Testis (tissue), 3 donors: ENCODE measurements around the gene EXOG. TPM values are rescaled to one million over a fixed set of nuclear protein-coding genes. Genes with fewer than 3 reads are reported as not detected.

Experiments
- DNase-seq: peaks from one replicate; pipeline ENCODE4 v3.0.0-alpha.2; 2019
- H3K27ac ChIP-seq, 2 donors: fragments of 200-600 bp; sonication (generic); one replicate each; pipeline ENCODE4 v1.5.1; 2019
- H3K27me3 ChIP-seq: fragments of 200-600 bp; sonication (generic); one replicate; pipeline ENCODE4 v1.5.1; 2019
- H3K36me3 ChIP-seq: fragments of 200-600 bp; sonication (generic); one replicate; pipeline ENCODE4 v1.5.1; 2017; ENCODE audit warnings: low read depth; ENCODE audit errors: missing control alignments
- H3K4me1 ChIP-seq: fragments of 200-600 bp; sonication (generic); one replicate; pipeline ENCODE4 v1.5.1; 2019
- H3K4me3 ChIP-seq, 2 donors: fragments of 200-600 bp; sonication (generic); one replicate each; pipeline ENCODE4 v1.5.1; 2017 to 2019
- H3K9me3 ChIP-seq: fragments of 200-600 bp; sonication (generic); one replicate; pipeline ENCODE4 v1.5.1; 2017
- CTCF ChIP-seq, 3 experiments: fragments of 450-650 bp in 2 of 3; fragments of 200-600 bp in 1 of 3; sonication (generic) in 1 of 3; IDR thresholded peaks; one replicate each; pipeline ENCODE4 v1.5.1; 2016 to 2019; ENCODE audit warnings: antibody characterized with exemption in 3 of 3, mild to moderate bottlenecking in 2 of 3, moderate library complexity in 1 of 3
- POLR2A ChIP-seq: fragments of 450-650 bp; IDR thresholded peaks from one replicate; pipeline ENCODE4 v1.6.1; 2017; ENCODE audit warnings: antibody characterized with exemption, mild to moderate bottlenecking, moderate library complexity
- WGBS, 2 donors: methylation state at CpG; one replicate each; pipeline ENCODE4 v1.1.5; 2018; 5-methylcytosine and 5-hydroxymethylcytosine counted together
- intact Hi-C: fragments of 100-400 bp; cut with DNase I; formaldehyde crosslinking; loops from one replicate; pipeline ENCODE4 v1.15.1; 2023; ENCODE audit warnings: low total_unique reads
- polyA plus RNA-seq: library from polyadenylated mRNA; stranded (reverse); fragments of 350-450 nt; fragmentation: Illumina TruSeq; extraction: RNeasy Lipid Tissue Mini Kit (QIAGEN cat#74804); gene quantifications from one replicate; pipeline ENCODE4 v1.2.3, GENCODE V29; 2014; ENCODE audit warnings: low read depth, low replicate concordance; ENCODE audit not compliant: insufficient read depth
- total RNA-seq, 2 donors: library from RNA; depleted of rRNA; stranded (reverse); fragments of >200 nt; gene quantifications; one replicate each; pipeline ENCODE4 v1.2.3, GENCODE V29; 2016

Gene EXOG
- total and polyA plus RNA-seq, 3 donors from 2014 or later: 14.8 to 17.3 (median 15.7) TPM

DNA sequence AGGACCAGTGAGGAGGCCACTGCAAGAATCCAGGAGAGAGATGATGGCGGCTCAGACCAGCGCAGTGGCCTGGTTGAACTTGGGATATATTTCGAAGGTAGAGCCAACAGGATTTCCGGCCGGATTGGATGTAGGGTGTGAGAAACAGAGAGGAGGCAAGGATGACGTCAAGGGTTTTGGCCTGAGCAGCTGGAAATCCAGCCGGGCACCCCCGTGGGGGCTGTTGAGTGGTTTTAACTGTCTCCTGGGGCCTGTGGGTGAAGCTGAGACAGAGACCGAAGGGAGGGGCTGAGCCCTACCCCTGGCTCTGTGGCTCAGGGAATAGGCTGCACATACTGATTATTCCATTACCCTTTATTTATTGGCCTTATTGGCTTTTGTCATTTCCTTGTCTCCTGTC, 45.7 kb downstream of the EXOG start:
- no peak for DNase-seq
- no peak for TF ChIP-seq CTCF (IDR thresholded peaks at IDR 0.05)
- TF ChIP-seq POLR2A: no peak
- intact Hi-C loops: no loop called here
- H3K9me3 ChIP-seq: no peaks in the 10 kb centered on the region
- no peaks in the 10 kb centered on the region for H3K27me3 ChIP-seq
- 73 to 76% methylated on average over 9 of the region's 9 CpGs for WGBS, 2 donors
- H3K36me3 ChIP-seq: no peaks in the 10 kb centered on the region
- H3K4me3 ChIP-seq: no peak overlapping the region
- no peak overlapping the region for H3K27ac ChIP-seq
- H3K4me1 ChIP-seq: peaks cover 4% of the 10 kb centered on the region

DNA sequence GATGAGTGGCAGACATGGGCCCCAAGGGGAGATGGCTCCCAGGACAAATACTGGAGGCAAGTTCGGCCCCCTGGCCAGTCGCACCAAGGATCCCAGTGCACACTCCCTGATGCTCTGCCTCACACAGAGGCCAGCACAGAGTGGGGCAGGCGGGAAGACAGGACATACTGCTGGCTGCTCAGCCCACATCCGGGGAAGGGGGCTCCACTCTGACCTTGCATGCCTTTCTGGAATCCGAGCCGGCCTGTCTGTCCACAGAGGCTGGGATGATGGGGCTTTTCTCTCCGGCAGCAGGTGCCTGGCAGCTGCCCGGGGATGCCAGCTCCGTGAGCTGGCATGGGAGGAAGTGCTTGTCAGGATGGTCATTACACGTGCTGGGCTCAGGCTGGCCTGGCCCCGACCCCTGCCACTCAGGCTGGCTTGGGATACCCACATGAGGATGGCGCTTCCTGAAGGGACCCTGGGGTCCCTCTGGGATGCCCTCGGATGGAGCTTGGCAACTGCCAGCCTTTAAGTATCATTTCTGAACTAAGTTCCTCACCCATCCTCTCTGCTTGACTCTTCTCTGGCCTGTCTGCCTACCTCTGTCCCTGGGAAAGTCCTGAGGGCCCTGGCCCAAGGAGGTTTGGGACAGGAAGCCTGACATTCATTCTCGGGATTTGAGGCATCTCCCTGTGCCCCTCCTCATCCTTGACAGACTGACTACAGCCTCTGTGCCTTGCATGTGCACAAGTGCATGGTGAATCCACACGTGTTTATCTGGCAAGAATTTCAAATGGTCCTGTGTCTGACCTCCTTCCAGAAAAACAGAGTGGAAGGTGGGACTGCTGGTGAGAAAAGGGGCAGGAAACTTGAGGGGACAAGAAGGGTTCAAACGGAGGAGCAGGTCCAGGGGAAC, 46.5 kb downstream of the EXOG start:
- Histone ChIP-seq H3K27ac (no peak overlapping the region), H3K4me1 (peaks cover 4% of the 10 kb centered on the region), H3K9me3 (no peaks in the 10 kb centered on the region), H3K36me3 (no peaks in the 10 kb centered on the region), H3K27me3 (no peaks in the 10 kb centered on the region), H3K4me3 (no peak overlapping the region)
- 62 to 63% methylated on average over 10 to 16 of the region's 16 CpGs for whole genome bisulfite sequencing, 2 donors
- intact Hi-C loops: no loop called here
- no peak for TF ChIP-seq CTCF (IDR thresholded peaks at IDR 0.05)
- no peak for TF ChIP-seq POLR2A
- no peak for DNase-seq

DNA sequence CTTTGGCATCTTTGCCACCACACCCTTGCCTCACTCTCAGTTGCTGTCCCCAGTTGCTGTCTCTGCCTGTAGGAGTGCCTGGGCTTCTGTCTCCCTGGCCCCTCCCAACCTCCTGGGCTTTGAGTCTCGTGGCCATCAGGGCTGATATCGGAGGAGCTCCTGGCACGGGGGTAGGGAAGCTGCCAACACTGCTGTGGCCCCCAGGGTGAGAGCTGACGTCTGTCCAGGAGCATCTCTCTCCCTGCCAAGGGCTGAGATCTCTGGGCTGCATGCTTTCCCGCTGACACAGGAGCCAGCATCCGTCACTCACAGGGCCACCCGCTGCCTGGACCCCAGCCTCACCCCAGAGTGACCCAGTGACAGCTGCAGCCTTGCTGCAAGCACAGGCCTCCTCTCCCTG, 47.4 kb downstream of the EXOG start:
- TF ChIP-seq CTCF (IDR thresholded peaks at IDR 0.05) (no peak), POLR2A (no peak)
- no peaks in the 10 kb centered on the region for H3K9me3 ChIP-seq
- intact Hi-C loops: no loop called here
- no peaks in the 10 kb centered on the region for H3K36me3 ChIP-seq
- no peaks in the 10 kb centered on the region for H3K27me3 ChIP-seq
- DNase-seq: no peak
- H3K27ac ChIP-seq: no peak overlapping the region
- no peak overlapping the region for H3K4me3 ChIP-seq
- peaks cover 4% of the 10 kb centered on the region for H3K4me1 ChIP-seq
- 70% methylated on average over 7 of the region's 7 CpGs; no CpG with 5 or more reads in 1 of the 2 donors for WGBS, 2 donors

DNA sequence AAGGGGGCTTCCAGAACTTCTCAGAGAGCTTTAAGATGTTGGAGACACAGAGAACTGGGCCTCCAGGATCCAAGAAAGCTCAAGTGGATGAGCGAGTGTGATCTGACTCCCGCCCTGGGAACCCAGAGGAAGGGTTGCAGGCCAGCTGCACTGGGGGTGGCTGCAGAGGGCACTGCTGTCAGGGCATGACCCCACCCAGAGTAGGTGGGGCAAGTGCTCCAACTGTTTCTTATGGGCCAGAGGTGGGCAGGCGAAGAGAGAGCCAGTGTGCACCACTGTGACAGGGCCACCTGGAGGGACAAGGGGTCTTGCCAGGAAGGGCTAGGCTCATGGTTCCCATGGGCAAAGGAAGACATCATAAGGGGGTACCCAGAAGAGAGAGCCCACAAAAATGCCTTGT, 48.8 kb downstream of the EXOG start:
- Histone ChIP-seq H3K27ac (no peak overlapping the region), H3K4me3 (no peak overlapping the region), H3K27me3 (no peaks in the 10 kb centered on the region), H3K36me3 (no peaks in the 10 kb centered on the region), H3K9me3 (no peaks in the 10 kb centered on the region), H3K4me1 (no peaks in the 10 kb centered on the region)
- WGBS, 2 donors: 89 to 100% methylated on average over 1 to 3 of the region's 3 CpGs
- intact Hi-C loops: no loop called here
- no peak for DNase-seq
- TF ChIP-seq POLR2A (no peak), CTCF (IDR thresholded peaks at IDR 0.05) (no peak)

DNA sequence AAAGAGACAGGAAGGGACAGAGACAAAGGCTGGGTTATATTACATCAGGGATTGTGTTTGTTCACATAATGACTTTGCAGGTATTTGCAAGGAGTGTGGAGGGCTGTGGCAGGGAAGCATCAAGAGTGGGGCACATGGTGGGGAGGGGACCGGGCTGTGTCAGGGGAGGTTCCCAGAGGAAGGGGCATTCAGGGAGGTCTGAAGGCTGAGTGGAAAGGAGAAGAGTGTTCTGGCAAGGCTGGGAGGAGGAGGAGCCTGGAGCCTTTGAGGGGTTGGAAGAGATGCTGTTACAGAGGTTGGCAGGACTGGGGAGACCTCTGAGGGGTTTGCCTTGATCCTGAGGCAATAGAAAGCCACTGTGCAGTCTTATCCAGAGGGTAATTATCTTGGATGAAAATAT, 49.4 kb downstream of the EXOG start:
- no peaks in the 10 kb centered on the region for H3K4me1 ChIP-seq
- H3K9me3 ChIP-seq: no peaks in the 10 kb centered on the region
- no peak for DNase-seq
- H3K27ac ChIP-seq: no peak overlapping the region
- no peaks in the 10 kb centered on the region for H3K36me3 ChIP-seq
- H3K27me3 ChIP-seq: no peaks in the 10 kb centered on the region
- TF ChIP-seq CTCF (IDR thresholded peaks at IDR 0.05): no peak
- no peak for TF ChIP-seq POLR2A
- 73 to 81% methylated on average over 1 of the region's 1 CpG for WGBS, 2 donors
- intact Hi-C loops: no loop called here
- H3K4me3 ChIP-seq: no peak overlapping the region
